GM21717 (cell line): Measurements from ENCODE around the gene HMGXB4.

Source experiments
- ATAC-seq: cut with Tn5 transposase; IDR thresholded peaks from one replicate; pipeline ENCODE4 v1.9.1; 2021; ENCODE audit warnings: mild to moderate bottlenecking, moderate library complexity; ENCODE audit not compliant: unreplicated experiment

Gene HMGXB4

GRCh38 chr22:35257002-35257320 is 332 bp upstream of the HMGXB4 start:
- ATAC-seq = no peak

- no peak for ATAC-seq
Measured at GRCh38 chr22:35258191-35258988, 1.1 kb downstream of the HMGXB4 start.

DNA sequence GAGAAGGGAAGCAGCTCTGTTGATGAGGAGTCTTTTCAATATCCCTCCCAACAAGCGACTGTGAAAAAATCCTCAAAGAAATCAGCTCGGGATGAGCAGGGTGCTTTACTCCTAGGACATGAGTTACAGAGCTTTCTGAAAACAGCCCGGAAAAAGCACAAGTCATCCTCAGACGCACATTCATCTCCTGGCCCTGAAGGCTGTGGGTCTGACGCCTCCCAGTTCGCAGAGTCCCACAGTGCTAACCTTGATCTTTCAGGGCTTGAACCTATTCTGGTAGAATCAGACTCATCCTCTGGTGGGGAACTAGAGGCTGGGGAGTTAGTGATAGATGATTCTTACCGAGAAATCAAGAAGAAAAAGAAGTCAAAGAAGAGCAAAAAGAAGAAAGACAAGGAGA is 7.7 kb downstream of the HMGXB4 start:
- ATAC-seq = no peak

GRCh38 chr22:35266277-35266676 is 9.0 kb downstream of the HMGXB4 start:
- no peak for ATAC-seq

- no peak for ATAC-seq
Measured at GRCh38 chr22:35269630-35270029, 12.3 kb downstream of the HMGXB4 start.

DNA sequence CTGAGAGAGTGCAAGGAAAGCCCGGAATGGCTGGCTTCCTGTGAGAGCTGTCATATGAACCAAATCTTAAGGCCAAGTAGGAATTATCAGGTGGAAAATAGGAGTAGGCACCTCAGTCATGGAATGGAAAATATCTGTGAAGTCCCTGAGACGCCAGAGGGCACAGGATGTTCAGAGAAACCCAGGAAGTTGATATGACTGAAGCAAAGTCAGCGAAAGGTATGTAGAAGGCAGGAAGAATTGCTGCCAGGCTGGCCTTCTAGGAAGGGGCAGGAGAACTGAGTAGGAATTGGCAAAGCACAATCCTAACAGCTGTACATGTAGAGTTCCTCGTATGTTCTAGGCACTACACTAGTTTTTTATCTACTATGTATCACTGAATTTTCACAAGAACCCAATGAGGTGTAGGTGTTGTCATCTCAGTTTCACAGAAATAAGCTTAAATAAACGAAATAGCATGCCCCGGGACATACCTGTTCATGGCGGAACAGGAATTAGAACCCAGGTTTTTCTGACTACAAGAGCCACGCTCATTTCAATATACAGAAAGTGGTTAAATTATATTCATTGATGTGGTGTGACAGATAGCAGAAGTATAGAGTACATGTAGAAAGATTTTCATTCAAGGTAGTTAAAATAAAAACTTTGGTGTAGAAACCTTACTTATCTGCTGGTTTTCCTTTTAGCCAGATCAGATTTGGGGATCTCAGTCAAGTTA is 17.0 kb downstream of the HMGXB4 start:
- no peak for ATAC-seq

DNA sequence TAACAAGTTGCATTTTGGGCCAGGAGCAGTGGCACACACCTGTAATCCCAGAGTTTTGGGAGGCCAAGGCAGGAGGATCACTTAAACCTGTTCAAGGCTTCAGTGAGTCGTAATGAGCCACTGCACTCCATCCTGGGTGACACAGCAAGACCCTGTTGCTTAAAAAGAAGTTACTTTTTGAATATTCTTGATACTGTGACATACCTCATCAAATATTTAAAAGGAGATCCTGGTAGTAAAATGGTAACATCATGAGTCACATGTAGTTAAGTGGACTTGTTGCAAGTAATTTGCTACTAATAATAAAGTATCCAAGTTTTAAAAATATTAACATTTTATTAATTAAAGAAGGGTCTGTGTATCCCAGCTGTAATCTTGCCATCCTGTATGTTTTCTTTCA is 18.3 kb downstream of the HMGXB4 start:
- no peak for ATAC-seq

GRCh38 chr22:35276019-35276418 is 18.7 kb downstream of the HMGXB4 start:
- no peak for ATAC-seq

DNA sequence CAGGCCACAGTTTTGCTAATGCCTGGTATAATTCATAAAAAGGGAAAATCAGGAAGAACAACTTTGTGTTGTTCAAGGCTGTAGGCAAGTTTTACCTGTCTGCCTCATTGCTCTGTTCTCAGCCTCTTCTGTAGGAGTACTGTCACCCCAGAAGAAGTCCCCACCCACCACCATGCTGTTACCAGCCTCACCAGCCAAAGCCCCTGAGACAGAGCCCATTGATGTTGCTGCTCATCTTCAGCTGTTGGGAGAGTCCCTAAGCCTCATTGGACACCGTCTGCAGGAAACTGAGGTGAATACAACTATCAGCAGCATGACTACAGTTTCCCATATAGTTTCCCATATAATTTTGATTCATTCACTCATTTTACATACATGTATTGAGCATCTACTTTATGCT is 30.8 kb downstream of the HMGXB4 start:
- ATAC-seq = no peak

- no peak for ATAC-seq
Measured at GRCh38 chr22:35292786-35293185, 35.5 kb downstream of the HMGXB4 start.

- ATAC-seq = no peak
Measured at GRCh38 chr22:35296051-35296450, 38.8 kb downstream of the HMGXB4 start.

GRCh38 chr22:35299217-35299672 is 42.0 kb downstream of the HMGXB4 start:
- ATAC-seq = no peak

DNA sequence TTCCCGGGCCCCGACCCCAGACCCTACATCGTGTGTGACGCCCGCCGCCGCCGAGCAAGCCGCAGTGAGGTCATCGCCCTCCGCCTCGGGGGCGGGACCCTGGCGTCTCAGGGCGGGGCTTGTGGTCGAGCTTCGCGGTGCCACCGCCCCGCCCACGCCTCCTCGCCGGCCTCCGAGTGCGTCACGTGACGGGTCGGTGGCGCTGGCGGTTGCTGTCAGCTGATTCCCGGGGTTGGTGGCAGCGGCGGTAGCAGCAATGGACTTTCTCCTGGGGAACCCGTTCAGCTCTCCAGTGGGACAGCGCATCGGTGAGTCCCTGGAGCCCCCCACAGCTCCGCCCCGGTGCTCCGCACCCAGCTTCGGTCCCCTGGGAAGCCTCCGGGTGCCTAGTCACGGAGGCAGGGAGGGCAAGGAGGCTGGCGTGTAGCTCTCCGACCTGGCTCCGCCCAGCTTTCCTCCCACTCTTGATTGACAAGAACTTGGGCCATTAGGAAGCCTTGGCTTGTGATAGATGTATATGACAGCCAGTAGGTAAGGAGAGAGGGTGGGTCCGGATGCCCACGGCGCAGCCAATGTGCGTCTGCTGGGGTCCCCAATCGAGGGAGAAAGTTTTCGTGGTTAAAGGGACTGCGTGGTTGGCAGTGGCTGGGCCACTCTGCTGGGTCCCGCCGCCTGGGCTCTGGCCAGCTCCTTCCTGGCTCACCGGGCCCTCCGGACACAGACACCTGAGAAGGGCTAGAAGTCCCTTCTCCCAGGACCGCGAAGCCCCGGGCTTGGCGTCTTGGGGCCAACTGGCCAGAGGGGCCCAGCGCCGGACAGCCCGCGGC is 42.6 kb downstream of the HMGXB4 start, which contains the start of gene TOM1:
TOM1 (plus strand) TSS at position 222 of the 827 bp plus-strand sequence; CDS start at position 257, 35 bp downstream.
- ATAC-seq = peak; percentile 93

DNA sequence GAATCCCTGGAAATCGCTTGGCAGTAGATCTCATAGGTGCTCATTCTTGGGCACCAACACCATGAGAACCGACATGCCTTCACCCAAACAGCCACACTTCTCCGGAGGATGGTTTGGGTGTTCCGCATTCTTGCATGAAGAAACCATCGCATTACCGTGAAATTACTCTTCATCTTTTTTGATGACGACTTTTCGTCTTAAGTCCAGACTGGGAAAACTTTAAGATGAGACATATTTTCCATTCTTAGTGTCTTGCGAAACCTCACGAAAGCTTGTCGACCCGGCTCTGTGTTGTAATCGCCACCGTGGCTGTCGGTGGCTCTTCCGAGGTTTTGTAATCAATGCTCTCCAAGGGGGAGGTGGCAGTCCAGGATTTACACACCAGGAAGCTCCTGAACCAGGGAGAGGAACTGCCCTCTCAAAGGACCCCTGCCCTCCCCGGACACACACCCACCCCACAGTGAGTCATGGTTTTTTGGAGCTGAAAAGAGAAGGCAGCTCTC is 44.1 kb downstream of the HMGXB4 start:
- ATAC-seq = no peak

DNA sequence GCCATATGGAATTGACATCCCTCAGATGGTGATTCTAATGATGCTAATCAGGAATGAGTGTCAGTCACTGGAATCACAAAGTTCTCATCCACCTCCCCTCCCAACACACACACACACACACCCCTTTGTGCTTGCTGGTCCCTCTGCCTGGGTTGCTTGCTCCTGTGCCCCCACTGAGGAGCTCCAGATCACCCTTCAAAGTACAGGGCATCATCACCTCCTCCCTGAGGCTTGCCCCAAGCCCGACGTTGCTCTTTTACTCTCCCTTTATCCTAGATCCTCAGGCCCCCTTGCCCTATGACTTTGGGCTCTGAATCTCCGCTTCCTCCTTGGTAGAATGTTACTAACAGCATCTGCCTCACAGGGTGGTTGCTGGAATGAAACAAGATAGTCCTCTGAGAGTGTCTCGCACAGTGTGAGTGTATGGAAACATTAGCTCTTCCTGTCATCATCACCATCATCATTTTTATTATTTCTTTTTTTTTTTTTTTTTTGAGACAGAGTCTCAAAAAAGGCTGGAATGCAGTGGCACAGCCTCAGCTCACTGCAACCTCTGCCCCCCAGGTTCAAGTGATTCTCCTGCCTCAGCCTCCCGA is 45.8 kb downstream of the HMGXB4 start:
- no peak for ATAC-seq

GRCh38 chr22:35305525-35306070 is 48.3 kb downstream of the HMGXB4 start:
- no peak for ATAC-seq

DNA sequence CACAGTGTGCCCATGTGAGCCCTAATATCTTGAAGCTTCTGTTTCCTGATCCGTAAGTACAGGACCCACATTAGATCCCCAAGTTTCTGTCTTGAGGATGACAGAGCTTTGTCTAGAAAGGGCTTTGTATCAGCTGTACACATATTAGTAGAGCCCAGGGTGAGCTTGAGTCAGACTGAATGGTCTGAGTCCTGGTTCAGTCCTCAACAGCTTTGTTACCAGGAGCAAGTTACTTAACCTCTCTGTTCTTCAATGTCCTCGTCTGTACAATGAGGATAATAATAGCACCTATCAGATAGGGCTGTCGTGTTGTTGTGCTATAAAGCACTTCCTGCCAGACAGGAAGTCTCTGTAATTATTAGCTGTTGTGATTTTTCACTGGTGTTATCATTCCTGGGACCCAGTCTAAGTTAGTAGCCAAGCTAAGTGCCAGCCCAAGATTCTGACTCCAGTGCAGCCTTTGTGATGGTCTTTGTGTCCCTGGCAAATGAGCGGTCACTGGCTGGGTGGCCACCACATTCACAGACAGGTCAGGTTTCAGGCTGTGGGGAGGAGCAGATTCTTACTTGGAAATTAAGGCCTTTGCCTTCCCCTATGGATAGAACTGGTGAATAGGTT is 49.2 kb downstream of the HMGXB4 start:
- ATAC-seq = no peak

DNA sequence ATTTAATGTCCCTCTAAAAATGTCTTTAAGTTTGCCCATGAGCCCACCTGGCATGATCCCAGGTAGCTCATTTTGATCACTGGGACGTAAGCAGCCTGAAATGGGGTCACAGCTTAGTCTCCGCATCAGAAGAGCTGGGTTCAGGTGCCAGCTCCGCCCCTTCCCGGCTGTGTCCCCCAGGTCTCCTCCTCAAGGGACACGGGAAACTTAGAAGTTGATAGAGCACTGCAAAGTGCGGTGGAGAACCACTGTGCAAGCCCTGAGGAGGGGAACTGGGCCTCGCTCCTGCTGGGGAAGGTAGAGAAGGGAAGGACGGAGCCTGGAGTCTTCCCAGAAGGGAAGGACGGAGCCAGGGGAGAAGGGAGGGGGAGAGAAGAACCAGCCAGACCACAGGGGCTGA is 50.1 kb downstream of the HMGXB4 start:
- no peak for ATAC-seq

GRCh38 chr22:35307892-35308291 is 50.6 kb downstream of the HMGXB4 start:
- no peak for ATAC-seq

GRCh38 chr22:35308480-35309021 is 51.3 kb downstream of the HMGXB4 start:
- ATAC-seq = peak; percentile 43
